Right cardiac atrium (tissue), 5 donors: ENCODE data around the gene CXorf58. TPM values are rescaled to one million over a fixed set of nuclear protein-coding genes. Genes with fewer than 3 reads are reported as not detected.
"Not testable (repeated sequence)": the region's sequence is repeated elsewhere in the genome, so short reads cannot be mapped to it uniquely, and the experiment has no call there.

ENCODE experiments used
- ATAC-seq, 2 donors: fragments of 200-7000 bp; cut with Tn5 transposase; one replicate each; pipeline versions ENCODE4 v1.8.0 to v1.9.1; 2020; ENCODE audit warnings: moderate library complexity in 2 of 2, mild to moderate bottlenecking in 1 of 2
- DNase-seq, 3 donors: peaks; one replicate each; pipeline ENCODE4 v3.0.0-alpha.2; 2020
- H3K27ac ChIP-seq: one replicate; pipeline ENCODE4 v1.5.1; 2013; ENCODE audit warnings: mild to moderate bottlenecking, low read length, control low read depth, moderate library complexity
- H3K27me3 ChIP-seq: one replicate; pipeline ENCODE4 v1.6.1; 2013; ENCODE audit not compliant: control insufficient read depth, insufficient read depth
- H3K4me1 ChIP-seq: one replicate; pipeline ENCODE4 v1.6.1; 2013; ENCODE audit warnings: low read length; ENCODE audit not compliant: control insufficient read depth, insufficient read depth
- H3K4me3 ChIP-seq: one replicate; pipeline ENCODE4 v1.5.1; 2013; ENCODE audit warnings: low read length, control low read depth
- H3K9me3 ChIP-seq: one replicate; pipeline ENCODE4 v1.6.1; 2013; ENCODE audit warnings: low read length; ENCODE audit not compliant: control insufficient read depth
- WGBS: extraction: QIAGEN DNeasy Blood & Tissue Kit; methylation state at CpG from one replicate; pipeline ENCODE4 v1.1.7; 2013; 5-methylcytosine and 5-hydroxymethylcytosine counted together
- intact Hi-C, 4 donors: fragments of 100-400 bp; cut with DNase I; formaldehyde crosslinking; loops; one replicate each; pipeline versions ENCODE4 v1.11.0 to v1.14.0; 2022 to 2023
- long read RNA-seq, 4 donors: library from polyadenylated mRNA; unstranded; transcript quantifications; one replicate each; pipeline ENCODE4 v2.0.0, GENCODE V29; 2020 to 2021
- polyA plus RNA-seq: library from polyadenylated mRNA; stranded (reverse); fragments of 200-250 nt; gene quantifications from one replicate; pipeline ENCODE4 v1.2.3, GENCODE V29; 2013
- total RNA-seq, 4 donors: library from RNA; stranded (reverse); fragmentation: NEBNext Ultra II Directional; extraction: Animal tissue kit (Norgen Biotek cat#: 25700); gene quantifications; one replicate each; pipeline ENCODE4 v1.2.1, GENCODE V29; 2021
- donor health status: healthy with polysubstance abuse.
- donor health status: DM: no; HTN: yes; CAD: no.
- donor health status: DM: no; HTN: no; CAD: no.
- donor health status: DM: no; HTN: yes; CAD: no; lungs with severe emphysema.
- donor health status: DM: yes; HTN: yes; CAD: no.

Gene CXorf58
- total RNA-seq (under 1 TPM in 3 of 4 donors, not detected in 1; 0.31 to 0.65 (median 0.45) TPM), polyA plus RNA-seq (0.09 TPM)
- long read RNA-seq, donor 1 = 0 reads
- long read RNA-seq, donor 2 = 0 reads
- long read RNA-seq, donor 3, partial matches to known transcripts = 0 of 1 reads
- long read RNA-seq, donor 3, other reads (novel, unspliced or antisense) = 0 of 1 reads
- long read RNA-seq, donor 4 = 0 reads

GRCh38 chrX:23907498-23908218 lies at the start of gene CXorf58, which contains the start of gene APOO:
CXorf58 (plus strand) TSS chrX:23908006; CDS start chrX:23910303, 2,297 bp downstream.
APOO (minus strand) TSS chrX:23907938; CDS start chrX:23907702, 236 bp downstream.
- no peaks in the 10 kb centered on the region for H3K27me3 ChIP-seq
- no peaks in the 10 kb centered on the region for H3K4me1 ChIP-seq
- peak within 1 kb of the TSS; percentile 67 for H3K4me3 ChIP-seq
- peak; percentile 92 to 97 (median 96) for DNase-seq
- H3K9me3 ChIP-seq = no peaks in the 10 kb centered on the region
- intact Hi-C loops = loop anchor here in 3 of 4 donors (10.0 kb wide), 4 partner anchors 117 to 213 kb away; partner anchors contain the start of genes ACOT9 (in 1 of the 3) and KLHL15 (in 1 of the 3)
- peak; percentile 98 to 99 for ATAC-seq
- WGBS = under 1% methylated on average over 76 of the region's 81 CpGs
- H3K27ac ChIP-seq = peak within 1 kb of the TSS; percentile 68

- ATAC-seq, DNase-seq, intact Hi-C loops, H3K27ac ChIP-seq, H3K27me3 ChIP-seq, H3K9me3 ChIP-seq, H3K4me3 ChIP-seq, H3K4me1 ChIP-seq: not testable (repeated sequence)
- WGBS = 94% methylated on average over 7 of the region's 7 CpGs
These were observed 48.6 kb upstream of the CXorf58 start for GRCh38 chrX:23859238-23859637.

- no peak for ATAC-seq
- H3K4me3 ChIP-seq = no peak overlapping the region
- H3K27ac ChIP-seq = no peak overlapping the region
- intact Hi-C loops = no loop called here
- WGBS = 87% methylated on average over 6 of the region's 6 CpGs
- H3K9me3 ChIP-seq = no peaks in the 10 kb centered on the region
- no peaks in the 10 kb centered on the region for H3K4me1 ChIP-seq
- no peak for DNase-seq
- H3K27me3 ChIP-seq = no peaks in the 10 kb centered on the region
These were observed 46.5 kb upstream of the CXorf58 start for GRCh38 chrX:23861215-23861896.

GRCh38 chrX:23861952-23862351 lies 45.9 kb upstream of the CXorf58 start:
- ATAC-seq, H3K4me3 ChIP-seq, H3K9me3 ChIP-seq, H3K27me3 ChIP-seq, intact Hi-C loops, H3K27ac ChIP-seq, H3K4me1 ChIP-seq, DNase-seq: not testable (repeated sequence)
- WGBS = 94% methylated on average over 2 of the region's 2 CpGs

GRCh38 chrX:23864742-23865326 lies 43.0 kb upstream of the CXorf58 start:
- intact Hi-C loops = no loop called here
- 70% methylated on average over 5 of the region's 5 CpGs for WGBS

GRCh38 chrX:23870041-23870440 lies 37.8 kb upstream of the CXorf58 start:
- H3K4me3 ChIP-seq = no peak overlapping the region
- no peak overlapping the region for H3K27ac ChIP-seq
- H3K4me1 ChIP-seq = no peaks in the 10 kb centered on the region
- DNase-seq = no peak
- H3K27me3 ChIP-seq = no peaks in the 10 kb centered on the region
- H3K9me3 ChIP-seq = no peaks in the 10 kb centered on the region
- no peak for ATAC-seq
- WGBS = 90% methylated on average over 2 of the region's 2 CpGs
- intact Hi-C loops = no loop called here

More at GRCh38 chrX:23864742-23865326, 43.0 kb upstream of the CXorf58 start:
- Histone ChIP-seq H3K4me1 (no peaks in the 10 kb centered on the region), H3K27me3 (no peaks in the 10 kb centered on the region), H3K4me3 (no peak overlapping the region), H3K9me3 (no peaks in the 10 kb centered on the region), H3K27ac (no peak overlapping the region)
- no peak for DNase-seq
- no peak for ATAC-seq

GRCh38 chrX:23871905-23872546 lies 35.8 kb upstream of the CXorf58 start:
- H3K9me3 ChIP-seq = no peaks in the 10 kb centered on the region
- peak in 1 of 2 donors; percentile 39 for ATAC-seq
- no peak overlapping the region for H3K4me3 ChIP-seq
- H3K27ac ChIP-seq = no peak overlapping the region
- no peaks in the 10 kb centered on the region for H3K4me1 ChIP-seq
- WGBS = 73% methylated on average over 4 of the region's 4 CpGs
- DNase-seq = no peak
- H3K27me3 ChIP-seq = no peaks in the 10 kb centered on the region
- intact Hi-C loops = no loop called here

GRCh38 chrX:23879380-23880090 lies 28.3 kb upstream of the CXorf58 start:
- no peak for ATAC-seq
- Histone ChIP-seq H3K4me3 (no peak overlapping the region), H3K27ac (no peak overlapping the region), H3K9me3 (no peaks in the 10 kb centered on the region), H3K4me1 (no peaks in the 10 kb centered on the region), H3K27me3 (no peaks in the 10 kb centered on the region)
- 54% methylated on average over 2 of the region's 2 CpGs for WGBS
- intact Hi-C loops = no loop called here
- no peak for DNase-seq

GRCh38 chrX:23883737-23884354 lies 24.0 kb upstream of the CXorf58 start:
- Histone ChIP-seq H3K9me3 (no peaks in the 10 kb centered on the region), H3K27me3 (no peaks in the 10 kb centered on the region), H3K27ac (no peak overlapping the region), H3K4me3 (no peak overlapping the region), H3K4me1 (no peaks in the 10 kb centered on the region)
- intact Hi-C loops = no loop called here
- WGBS = 65% methylated on average over 9 of the region's 9 CpGs
- peak in 1 of 2 donors; percentile 42 for ATAC-seq
- no peak for DNase-seq
